AG04450 (cell line): ENCODE data around the gene SNAP25. TPM values are rescaled to one million over a fixed set of nuclear protein-coding genes. Genes with fewer than 3 reads are reported as not detected.

ENCODE experiments used
- CTCF ChIA-PET: fragments of 300-600, 350-600 bp; formaldehyde crosslinking; extraction: SDS; loops from one replicate; lab custom pipeline; 2022; ENCODE audit warnings: antibody characterized with exemption, inconsistent platforms; lab: Charles Lee
- POLR2A ChIA-PET: fragments of 350-600 bp; formaldehyde crosslinking; extraction: SDS; loops from one replicate; lab custom pipeline; 2021; ENCODE audit warnings: antibody characterized with exemption, inconsistent platforms; lab: Yijun Ruan, JAX
- DNase-seq: peaks from one replicate; pipeline ENCODE4 v3.0.0-alpha.2; 2011; ENCODE audit warnings: low read depth, low spot score
- H3K27ac ChIP-seq: one replicate; pipeline ENCODE4 v1.5.1; 2012; ENCODE audit warnings: low read depth, low read length, control low read depth
- H3K27me3 ChIP-seq: one replicate; pipeline ENCODE4 v1.6.0; 2012; ENCODE audit warnings: low read length; ENCODE audit not compliant: control insufficient read depth, insufficient read depth
- H3K4me3 ChIP-seq: 2 replicates; pipeline ENCODE4 v1.5.1; 2011; ENCODE audit warnings: mild to moderate bottlenecking, low read depth, low read length, control low read depth
- H3K9me3 ChIP-seq: 2 replicates; pipeline ENCODE4 v1.5.1; 2012; ENCODE audit warnings: low read length; ENCODE audit not compliant: control insufficient read depth, insufficient read depth
- CTCF ChIP-seq: IDR thresholded peaks from 2 replicates; pipeline ENCODE4 v1.5.1; 2011; ENCODE audit warnings: low read depth, low read length, control low read depth, inconsistent platforms
- polyA plus RNA-seq: library from polyadenylated mRNA; depleted of rRNA; stranded (reverse); fragments of >200 nt; gene quantifications from 2 replicates; pipeline ENCODE4 v1.2.3, GENCODE V29; 2011

The SNAP25 gene
- polyA plus RNA-seq, 1 experiment, result 6.6 TPM

DNA sequence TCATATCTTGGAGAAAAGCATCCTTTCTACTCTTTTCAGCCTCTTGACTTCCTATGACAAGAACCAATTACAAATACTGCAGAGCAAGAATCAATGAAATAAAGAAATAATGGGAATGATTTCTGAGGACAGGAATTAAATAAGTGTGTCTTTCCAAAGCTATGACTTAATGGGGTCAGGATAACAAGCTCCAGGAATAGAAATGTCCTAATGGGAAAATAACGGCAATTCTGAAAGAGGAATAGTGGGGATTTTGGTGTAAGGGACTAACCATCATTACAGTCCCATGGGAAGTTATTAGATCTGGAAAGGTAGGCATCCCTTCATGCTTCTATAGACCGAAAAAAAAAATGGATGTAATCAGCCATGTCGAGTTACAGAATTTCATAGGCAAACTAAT is 28.2 kb upstream of the SNAP25 start:
- Histone ChIP-seq H3K27me3 (no peaks in the 10 kb centered on the region), H3K4me3 (no peak overlapping the region), H3K27ac (no peak overlapping the region), H3K9me3 (no peaks in the 10 kb centered on the region)
- no peak for DNase-seq
- TF ChIP-seq CTCF, result no peak
- POLR2A ChIA-PET, result no interaction called here
- CTCF ChIA-PET, result interaction anchor here (1.4 kb wide), 1 partner anchor 11 kb away, joined by 6 read pairs; no protein-coding TSS in a partner anchor

- Histone ChIP-seq H3K27me3 (no peaks in the 10 kb centered on the region), H3K4me3 (no peak overlapping the region), H3K27ac (no peak overlapping the region), H3K9me3 (no peaks in the 10 kb centered on the region)
- TF ChIP-seq CTCF, result no peak
- ChIA-PET CTCF (no interaction called here), POLR2A (no interaction called here)
- DNase-seq, result no peak
These were observed 26.5 kb upstream of the SNAP25 start for GRCh38 chr20:10192171-10192570.

GRCh38 chr20:10194166-10194565 is 24.5 kb upstream of the SNAP25 start:
- H3K27ac ChIP-seq, result no peak overlapping the region
- H3K4me3 ChIP-seq, result no peak overlapping the region
- POLR2A ChIA-PET, result no interaction called here
- H3K9me3 ChIP-seq, result no peaks in the 10 kb centered on the region
- TF ChIP-seq CTCF, result no peak
- CTCF ChIA-PET, result interaction anchor here (0.9 kb wide), 2 partner anchors 13 to 15 kb away, joined by 3 to 4 read pairs; no protein-coding TSS in a partner anchor
- no peaks in the 10 kb centered on the region for H3K27me3 ChIP-seq
- no peak for DNase-seq

- H3K27me3 ChIP-seq, result no peaks in the 10 kb centered on the region
- H3K4me3 ChIP-seq, result no peak overlapping the region
- ChIA-PET POLR2A (no interaction called here), CTCF (interaction anchor here (0.6 to 1.5 kb wide), 4 partner anchors 110 to 1799 kb away, joined by 3 to 6 read pairs (median 4); no protein-coding TSS in a partner anchor)
- peak overlapping the region; percentile 41 for H3K27ac ChIP-seq
- H3K9me3 ChIP-seq, result no peaks in the 10 kb centered on the region
- no peak for TF ChIP-seq CTCF
- no peak for DNase-seq
These were observed 18.3 kb upstream of the SNAP25 start for GRCh38 chr20:10200330-10200729.

DNA sequence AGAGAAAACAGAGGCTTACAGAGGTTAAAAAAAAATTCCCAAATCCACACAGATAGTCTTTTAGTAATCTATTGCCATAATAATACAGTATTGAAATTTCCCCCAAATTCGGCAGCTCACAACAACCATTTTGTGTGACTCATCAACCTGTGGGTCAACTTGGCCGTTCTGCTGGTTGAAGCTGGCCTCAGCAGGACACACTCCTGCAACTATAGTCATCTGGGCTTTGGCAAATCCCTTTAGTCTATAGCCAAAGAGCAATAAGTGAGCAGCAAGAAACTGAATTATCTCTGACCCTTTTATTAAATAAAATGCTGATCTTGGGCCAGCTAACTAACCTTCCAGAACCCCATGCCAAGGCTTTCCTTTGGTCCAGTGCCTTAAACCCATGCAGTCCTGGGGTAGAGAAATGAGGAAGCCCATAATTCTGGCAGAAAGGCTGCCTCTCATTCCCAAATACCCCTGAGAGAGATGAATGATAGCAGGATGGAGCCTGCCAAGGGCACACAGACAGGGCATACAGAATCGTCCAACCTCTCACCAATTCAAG is 17.2 kb upstream of the SNAP25 start:
- no peak overlapping the region for H3K27ac ChIP-seq
- ChIA-PET POLR2A (no interaction called here), CTCF (no interaction called here)
- no peak for TF ChIP-seq CTCF
- no peak for DNase-seq
- H3K27me3 ChIP-seq, result no peaks in the 10 kb centered on the region
- no peaks in the 10 kb centered on the region for H3K9me3 ChIP-seq
- no peak overlapping the region for H3K4me3 ChIP-seq
